ENCODE results near the gene SRRM5. TPM values are rescaled to one million over a fixed set of nuclear protein-coding genes. Genes with fewer than 3 reads are reported as not detected.

SRRM5 gene
- total RNA-seq, 1 experiment from 2014 or later: 0.70 TPM

GRCh38 chr19:43589277-43589676 is 22.6 kb upstream of the SRRM5 start:
- Histone ChIP-seq H2BK12ac (ENCODE audit: insufficient read length, low read depth, low read length) (no peak overlapping the region), H2AK5ac (ENCODE audit: insufficient read length, low read length) (no peak overlapping the region), H4K8ac (replicated peaks; ENCODE audit: insufficient read length, low read depth, low read length) (no peak overlapping the region), H2BK120ac (ENCODE audit: low read depth, low read length, poor library complexity, severe bottlenecking) (no peak overlapping the region), H4K20me1 (ENCODE audit: control insufficient read depth, insufficient read depth, insufficient read length) (no peaks in the 10 kb centered on the region), H3K79me1 (ENCODE audit: insufficient read depth, low read depth, low read length, poor library complexity, severe bottlenecking) (no peaks in the 10 kb centered on the region), H2BK20ac (ENCODE audit: low read depth, low read length, poor library complexity, severe bottlenecking) (no peak overlapping the region), H3K27me3 (ENCODE audit: insufficient read depth, low read length) (no peaks in the 10 kb centered on the region), H2BK15ac (ENCODE audit: low read depth, low read length) (no peak overlapping the region), H3K4me2 (ENCODE audit: insufficient read depth, insufficient read length, low read length) (no peak overlapping the region), H2BK5ac (ENCODE audit: insufficient read length, low read length) (no peak overlapping the region), H3K4me1 (ENCODE audit: insufficient read depth, low read length) (no peaks in the 10 kb centered on the region), H3K18ac (ENCODE audit: insufficient read length, low read depth, low read length) (no peak overlapping the region), H3K9ac (ENCODE audit: extremely low read depth, insufficient read length, low read length) (no peak overlapping the region), H3K56ac (ENCODE audit: insufficient read length, low read depth, low read length) (no peak overlapping the region), H3K79me2 (ENCODE audit: insufficient read depth, low read length) (no peaks in the 10 kb centered on the region), H3K27ac (ENCODE audit: insufficient read length, low read depth, low read length) (no peak overlapping the region), H3T11ph (ENCODE audit: low read length) (no peak overlapping the region), H4K5ac (ENCODE audit: insufficient read length, low read depth, low read length) (no peak overlapping the region), H3K9me3 (ENCODE audit: control insufficient read depth, low read depth, low read length) (no peaks in the 10 kb centered on the region), H2AFZ (ENCODE audit: low read length) (no peak overlapping the region), H3K14ac (ENCODE audit: insufficient read depth, low read length) (no peak overlapping the region), H3K23ac (ENCODE audit: insufficient read length, low read depth, low read length) (no peak overlapping the region), H4K91ac (ENCODE audit: insufficient read length, low read depth, low read length) (no peak overlapping the region), H3K4ac (ENCODE audit: low read depth, low read length) (no peak overlapping the region), H3K23me2 (ENCODE audit: insufficient read length, low read depth, low read length, poor library complexity, severe bottlenecking) (no peaks in the 10 kb centered on the region)
- no peaks in the 10 kb centered on the region for H3K27me3 Mint-ChIP-seq (ENCODE audit: low read depth)
- no peak overlapping the region for H3K4me3 Mint-ChIP-seq
- no peak overlapping the region for H3K27ac Mint-ChIP-seq
- WGBS (ENCODE audit: extremely low coverage, insufficient read length, low lambda C conversion rate): no CpG with 5 or more reads among the region's 5 CpGs
- TF ChIP-seq, protein P1, sequence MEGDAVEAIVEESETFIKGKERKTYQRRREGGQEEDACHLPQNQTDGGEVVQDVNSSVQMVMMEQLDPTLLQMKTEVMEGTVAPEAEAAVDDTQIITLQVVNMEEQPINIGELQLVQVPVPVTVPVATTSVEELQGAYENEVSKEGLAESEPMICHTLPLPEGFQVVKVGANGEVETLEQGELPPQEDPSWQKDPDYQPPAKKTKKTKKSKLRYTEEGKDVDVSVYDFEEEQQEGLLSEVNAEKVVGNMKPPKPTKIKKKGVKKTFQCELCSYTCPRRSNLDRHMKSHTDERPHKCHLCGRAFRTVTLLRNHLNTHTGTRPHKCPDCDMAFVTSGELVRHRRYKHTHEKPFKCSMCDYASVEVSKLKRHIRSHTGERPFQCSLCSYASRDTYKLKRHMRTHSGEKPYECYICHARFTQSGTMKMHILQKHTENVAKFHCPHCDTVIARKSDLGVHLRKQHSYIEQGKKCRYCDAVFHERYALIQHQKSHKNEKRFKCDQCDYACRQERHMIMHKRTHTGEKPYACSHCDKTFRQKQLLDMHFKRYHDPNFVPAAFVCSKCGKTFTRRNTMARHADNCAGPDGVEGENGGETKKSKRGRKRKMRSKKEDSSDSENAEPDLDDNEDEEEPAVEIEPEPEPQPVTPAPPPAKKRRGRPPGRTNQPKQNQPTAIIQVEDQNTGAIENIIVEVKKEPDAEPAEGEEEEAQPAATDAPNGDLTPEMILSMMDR (conservative IDR thresholded peaks at IDR 0.05): no peak
- H3K9me3 Mint-ChIP-seq: no peaks in the 10 kb centered on the region
- H3K4me1 Mint-ChIP-seq: peaks cover 3 to 5% of the 10 kb centered on the region in 2 experiments
- H3K36me3 Mint-ChIP-seq (ENCODE audit: insufficient read depth in 1 of 3, low read depth in 3 of 3): peaks cover 17 to 52% (median 40%) of the 10 kb centered on the region in 3 experiments
- no peak for DNase-seq
